HEK293 (cell line): Measurements from ENCODE around the gene ZNF503.

Source experiments
- CTCF ChIA-PET: fragments of 350-600 bp; formaldehyde crosslinking; extraction: SDS; loops from one replicate; lab custom pipeline; 2021; ENCODE audit warnings: antibody characterized with exemption; lab: Yijun Ruan, JAX
- POLR2A ChIA-PET: fragments of 300-600 bp; formaldehyde crosslinking; extraction: SDS; loops from one replicate; lab custom pipeline; 2020; ENCODE audit warnings: antibody characterized with exemption, inconsistent platforms; lab: Yijun Ruan, JAX
- H3K27ac ChIP-seq: fragments of 200-500 bp; sonication (Bioruptor generic); 2 replicates; pipeline ENCODE4 v1.5.1; 2014; ENCODE audit warnings: low read depth, low read length, control low read depth, inconsistent platforms; ENCODE audit errors: extremely low read depth
- H3K36me3 ChIP-seq, 2 experiments: fragments of 200-500 bp in 1 of 2; sonication (Bioruptor generic) in 1 of 2; 1 replicate in 1 of 2; 2 replicates in 1 of 2; pipeline ENCODE4 v1.5.1; 2014 to 2017; ENCODE audit warnings: inconsistent platforms in 2 of 2, low read length in 2 of 2; ENCODE audit not compliant: control insufficient read depth in 2 of 2, insufficient read depth in 1 of 2
- H3K4me1 ChIP-seq: fragments of 200-500 bp; sonication (Bioruptor generic); 2 replicates; pipeline ENCODE4 v1.5.1; 2014; ENCODE audit warnings: mild to moderate bottlenecking, low read length, inconsistent platforms; ENCODE audit not compliant: control insufficient read depth, insufficient read depth
- H3K4me3 ChIP-seq: 2 replicates; pipeline ENCODE4 v1.5.1; 2011; ENCODE audit warnings: low read depth, mild to moderate bottlenecking, control low read depth, low read length, moderate library complexity
- H3K9me3 ChIP-seq: fragments of 200-500 bp; sonication (Bioruptor generic); 2 replicates; pipeline ENCODE4 v1.5.1; 2014; ENCODE audit warnings: low read depth, low read length, inconsistent platforms; ENCODE audit not compliant: control insufficient read depth, insufficient read depth
- EGR2 ChIP-seq: fragments of 450-650 bp; formaldehyde crosslinking; IDR thresholded peaks from 2 replicates; pipeline ENCODE4 v1.5.1; 2016; ENCODE audit warnings: low read depth, missing biosample characterization, missing genetic modification characterization
- GLIS1 ChIP-seq: fragments of 450-650 bp; formaldehyde crosslinking; IDR thresholded peaks from 2 replicates; pipeline ENCODE4 v1.5.1; 2016; ENCODE audit warnings: missing biosample characterization, missing genetic modification characterization
- SCRT1 ChIP-seq: fragments of 450-650 bp; formaldehyde crosslinking; IDR thresholded peaks from 2 replicates; pipeline ENCODE4 v1.5.1; 2016; ENCODE audit warnings: missing biosample characterization, missing genetic modification characterization, borderline replicate concordance
- SP7 ChIP-seq: fragments of 450-650 bp; formaldehyde crosslinking; IDR thresholded peaks from 2 replicates; pipeline ENCODE4 v1.5.1; 2016; ENCODE audit warnings: missing biosample characterization, missing genetic modification characterization
- TCF7L2 ChIP-seq: IDR thresholded peaks from 2 replicates; pipeline ENCODE4 v1.6.1; 2011; ENCODE audit warnings: low read depth, mild to moderate bottlenecking, inconsistent platforms, low read length, moderate library complexity, borderline replicate concordance
- YY1 ChIP-seq: fragments of 450-650 bp; formaldehyde crosslinking; IDR thresholded peaks from 2 replicates; pipeline ENCODE4 v1.5.1; 2018; ENCODE audit warnings: missing biosample characterization, missing genetic modification characterization
- ZBTB10 ChIP-seq: fragments of 450-650 bp; formaldehyde crosslinking; IDR thresholded peaks from 2 replicates; pipeline ENCODE4 v1.5.1; 2016; ENCODE audit warnings: missing biosample characterization, missing genetic modification characterization
- ZBTB49 ChIP-seq: fragments of 450-650 bp; formaldehyde crosslinking; IDR thresholded peaks from 2 replicates; pipeline ENCODE4 v1.5.1; 2016; ENCODE audit warnings: missing biosample characterization, missing genetic modification characterization, low read depth
- ZFP3 ChIP-seq: fragments of 450-650 bp; formaldehyde crosslinking; IDR thresholded peaks from 2 replicates; pipeline ENCODE4 v1.5.1; 2016; ENCODE audit warnings: low read depth, missing biosample characterization, missing genetic modification characterization
- ZNF157 ChIP-seq: fragments of 450-650 bp; formaldehyde crosslinking; IDR thresholded peaks from 2 replicates; pipeline ENCODE4 v1.5.1; 2016; ENCODE audit warnings: missing biosample characterization, missing genetic modification characterization
- ZNF433 ChIP-seq: fragments of 450-650 bp; formaldehyde crosslinking; IDR thresholded peaks from 2 replicates; pipeline ENCODE4 v1.5.1; 2016; ENCODE audit warnings: missing biosample characterization, missing genetic modification characterization, low read depth
- ZNF610 ChIP-seq: fragments of 450-650 bp; formaldehyde crosslinking; IDR thresholded peaks from 2 replicates; pipeline ENCODE4 v1.5.1; 2016; ENCODE audit warnings: missing biosample characterization, missing genetic modification characterization, borderline replicate concordance
- ZNF629 ChIP-seq: fragments of 450-650 bp; formaldehyde crosslinking; IDR thresholded peaks from 2 replicates; pipeline ENCODE4 v1.5.1; 2017; ENCODE audit warnings: missing biosample characterization, missing genetic modification characterization
- TF ChIP-seq, protein P1 (sequence below): fragments of 450-650 bp; formaldehyde crosslinking; IDR thresholded peaks from 2 replicates; pipeline ENCODE4; 2016; ENCODE audit warnings: missing biosample characterization, missing genetic modification characterization

ZNF503 gene

GRCh38 chr10:75450644-75451640, 49.4 kb upstream of the ZNF503 start:
- 0 out of 2 replicates have a peak, but pooled peaks have one; percentile 13 for TF ChIP-seq TCF7L2
- no peak for TF ChIP-seq ZNF157 (tag by site-specific recombination)
- CTCF ChIA-PET, result interaction anchor here (1.0 kb wide), 1 partner anchor 22 kb away, joined by 3 read pairs; no protein-coding TSS in a partner anchor
- Histone ChIP-seq H3K9me3 (no peaks in the 10 kb centered on the region), H3K4me3 (no peak overlapping the region), H3K36me3 (no peaks in the 10 kb centered on the region), H3K27ac (no peak overlapping the region), H3K4me1 (peaks cover 15% of the 10 kb centered on the region)
- POLR2A ChIA-PET, result interaction anchor here (0.7 to 1.1 kb wide), 2 partner anchors 49 to 515 kb away, joined by 3 to 4 read pairs; partner anchors contain the start of gene ZNF503

GRCh38 chr10:75450075-75450445, 48.5 kb upstream of the ZNF503 start:
- H3K4me1 ChIP-seq, result peaks cover 15% of the 10 kb centered on the region
- no peaks in the 10 kb centered on the region for H3K36me3 ChIP-seq
- CTCF ChIA-PET, result interaction anchor here (1.1 kb wide), 1 partner anchor 16 kb away, joined by 3 read pairs; no protein-coding TSS in a partner anchor
- no peak overlapping the region for H3K4me3 ChIP-seq
- peak overlapping the region; percentile 29; the same call in 1 of the 2 replicates for H3K27ac ChIP-seq
- TF ChIP-seq ZNF629 (no peak), ZFP3 (tag by site-specific recombination) (no peak), GLIS1 (tag by site-specific recombination) (peak; percentile 44), EGR2 (peak; percentile 17; the same call in 1 of the 2 replicates), SP7 (tag by site-specific recombination) (peak; percentile 87), YY1 (tag by site-specific recombination) (no peak), SCRT1 (no peak), ZBTB10 (tag by site-specific recombination) (no peak), ZNF610 (tag by site-specific recombination) (no peak), ZBTB49 (tag by site-specific recombination) (no peak), ZNF433 (tag by site-specific recombination) (no peak)
- TF ChIP-seq, protein P1, sequence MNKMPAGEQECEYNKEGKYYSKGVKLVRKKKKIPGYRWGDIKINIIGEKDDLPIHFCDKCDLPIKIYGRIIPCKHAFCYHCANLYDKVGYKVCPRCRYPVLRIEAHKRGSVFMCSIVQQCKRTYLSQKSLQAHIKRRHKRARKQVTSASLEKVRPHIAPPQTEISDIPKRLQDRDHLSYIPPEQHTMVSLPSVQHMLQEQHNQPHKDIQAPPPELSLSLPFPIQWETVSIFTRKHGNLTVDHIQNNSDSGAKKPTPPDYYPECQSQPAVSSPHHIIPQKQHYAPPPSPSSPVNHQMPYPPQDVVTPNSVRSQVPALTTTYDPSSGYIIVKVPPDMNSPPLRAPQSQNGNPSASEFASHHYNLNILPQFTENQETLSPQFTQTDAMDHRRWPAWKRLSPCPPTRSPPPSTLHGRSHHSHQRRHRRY, result no peak
- POLR2A ChIA-PET, result no interaction called here
- no peaks in the 10 kb centered on the region for H3K9me3 ChIP-seq
